GM12891 (cell line): ENCODE measurements around the gene DR1.

Experiments
- PAX5 ChIP-seq: IDR thresholded peaks from 2 replicates; pipeline ENCODE4 v1.6.1; 2011; ENCODE audit warnings: low read length, moderate library complexity, mild to moderate bottlenecking; ENCODE audit not compliant: insufficient read depth, severe bottlenecking
- POLR2A ChIP-seq: IDR thresholded peaks from 2 replicates; pipeline ENCODE4 v1.6.1; 2011; ENCODE audit warnings: low read depth, low read length, control low read depth
- POLR2AphosphoS5 ChIP-seq: IDR thresholded peaks from 2 replicates; pipeline ENCODE4 v1.6.1; 2011; ENCODE audit warnings: low read depth, low read length, control low read depth
- POU2F2 ChIP-seq: IDR thresholded peaks from 2 replicates; pipeline ENCODE4 v1.6.1; 2011; ENCODE audit warnings: low read depth, mild to moderate bottlenecking, control low read depth, low read length, moderate library complexity
- SPI1 ChIP-seq: IDR thresholded peaks from 2 replicates; pipeline ENCODE4 v1.6.1; 2011; ENCODE audit warnings: low read depth, low read length, control low read depth
- TAF1 ChIP-seq: IDR thresholded peaks from 2 replicates; pipeline ENCODE4 v1.6.1; 2011; ENCODE audit warnings: low read depth, low read length, control low read depth

- TF ChIP-seq TAF1 (no peak), POLR2AphosphoS5 (no peak), POLR2A (no peak), PAX5 (no peak), SPI1 (no peak), POU2F2 (no peak)
Measured at GRCh38 chr1:93313026-93313425, 32.7 kb upstream of the DR1 start.
